ENCODE data around the gene SLC24A2. TPM values are rescaled to one million over a fixed set of nuclear protein-coding genes. Genes with fewer than 3 reads are reported as not detected.

Gene SLC24A2
- total and polyA plus RNA-seq, 10 donors = 0.03 TPM; not detected in 9

DNA sequence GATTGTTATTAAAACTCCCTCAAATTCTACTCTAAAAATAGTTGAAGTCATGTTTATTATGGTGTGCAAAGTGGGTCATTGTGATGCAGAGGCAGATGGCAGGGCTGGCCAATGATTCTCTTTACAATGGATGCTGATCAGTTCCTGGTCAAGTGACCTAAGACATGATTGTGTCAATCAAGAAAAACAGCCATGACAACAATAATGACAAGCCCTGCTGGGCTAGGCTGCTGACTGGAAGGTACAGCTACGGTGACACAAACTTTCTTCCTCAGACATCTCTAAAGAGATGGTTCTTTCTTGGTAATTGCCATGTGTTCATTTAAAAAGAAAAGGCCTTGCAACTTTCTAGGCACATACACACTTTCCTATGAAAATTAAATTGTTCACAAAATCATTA lies 3.6 kb downstream of the SLC24A2 start:
- intact Hi-C loops (cut with DNase I; ENCODE audit: low total_unique reads) = no loop called here
- Histone ChIP-seq H3K9me3 (no peaks in the 10 kb centered on the region), H3K27ac (no peak overlapping the region), H3K4me3 (no peak overlapping the region), H3K36me3 (no peaks in the 10 kb centered on the region), H3K4me1 (peaks cover 0 to 14% (median 0%) of the 10 kb centered on the region in 6 donors), H3K27me3 (replicated peaks in 1 of 7) (peaks cover 0 to 35% (median 16%) of the 10 kb centered on the region in 7 donors)
- no peak for DNase-seq
- WGBS, 5 donors = 71 to 92% (median 85%) methylated on average over 1 of the region's 1 CpG
- no peak for TF ChIP-seq POLR2A (IDR thresholded peaks at IDR 0.05)
- TF ChIP-seq POLR2AphosphoS5 (IDR thresholded peaks at IDR 0.05) = no peak
- no peak for TF ChIP-seq CTCF (IDR thresholded peaks at IDR 0.05 in 8 of 11, conservative IDR thresholded peaks at IDR 0.05 in 3 of 11)

DNA sequence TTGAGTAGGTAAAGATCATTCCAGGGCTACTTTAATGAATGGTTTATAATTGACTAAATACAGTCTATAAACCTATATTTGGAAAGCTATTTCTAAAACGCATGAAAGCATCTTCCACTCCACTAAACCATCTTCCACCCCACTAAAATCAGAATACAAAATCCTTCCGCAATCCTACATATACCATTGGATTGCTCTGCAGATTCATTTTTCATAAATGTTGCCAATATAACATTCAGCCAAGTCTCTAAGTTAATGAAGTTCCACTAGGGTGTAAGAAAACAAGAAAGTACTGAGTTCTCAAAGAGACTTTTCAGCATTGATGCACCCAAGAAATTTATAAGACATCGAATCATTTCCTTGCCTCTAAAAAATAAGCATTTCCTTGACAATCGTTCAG lies 4.7 kb downstream of the SLC24A2 start:
- H3K4me1 ChIP-seq = peaks cover 0 to 14% (median 0%) of the 10 kb centered on the region in 6 donors
- 85 to 93% (median 90%) methylated on average over 4 of the region's 4 CpGs for WGBS, 5 donors
- no peaks in the 10 kb centered on the region for H3K9me3 ChIP-seq
- intact Hi-C loops (cut with DNase I; ENCODE audit: low total_unique reads) = no loop called here
- no peaks in the 10 kb centered on the region for H3K36me3 ChIP-seq
- H3K27me3 ChIP-seq (replicated peaks in 1 of 7) = peaks cover 0 to 25% (median 14%) of the 10 kb centered on the region in 7 donors
- no peak for DNase-seq
- TF ChIP-seq CTCF (IDR thresholded peaks at IDR 0.05 in 8 of 11, conservative IDR thresholded peaks at IDR 0.05 in 3 of 11) (no peak), POLR2AphosphoS5 (IDR thresholded peaks at IDR 0.05) (no peak), POLR2A (IDR thresholded peaks at IDR 0.05) (no peak)
- no peak overlapping the region for H3K4me3 ChIP-seq
- no peak overlapping the region for H3K27ac ChIP-seq

- DNase-seq = no peak
- intact Hi-C loops (cut with DNase I; ENCODE audit: low total_unique reads) = no loop called here
- Histone ChIP-seq H3K4me1 (peaks cover 0 to 8% (median 0%) of the 10 kb centered on the region in 6 donors), H3K9me3 (no peaks in the 10 kb centered on the region), H3K4me3 (no peak overlapping the region), H3K27ac (no peak overlapping the region), H3K36me3 (no peaks in the 10 kb centered on the region), H3K27me3 (replicated peaks in 1 of 7) (peaks cover 0 to 19% (median 9%) of the 10 kb centered on the region in 7 donors)
- TF ChIP-seq CTCF (IDR thresholded peaks at IDR 0.05 in 8 of 11, conservative IDR thresholded peaks at IDR 0.05 in 3 of 11) = no peak
- no peak for TF ChIP-seq POLR2AphosphoS5 (IDR thresholded peaks at IDR 0.05)
- no peak for TF ChIP-seq POLR2A (IDR thresholded peaks at IDR 0.05)
- 8 to 14% (median 9%) methylated on average over 2 of the region's 2 CpGs for WGBS, 5 donors
Observed at GRCh38 chr9:19783500-19783899, 5.3 kb downstream of the SLC24A2 start.

DNA sequence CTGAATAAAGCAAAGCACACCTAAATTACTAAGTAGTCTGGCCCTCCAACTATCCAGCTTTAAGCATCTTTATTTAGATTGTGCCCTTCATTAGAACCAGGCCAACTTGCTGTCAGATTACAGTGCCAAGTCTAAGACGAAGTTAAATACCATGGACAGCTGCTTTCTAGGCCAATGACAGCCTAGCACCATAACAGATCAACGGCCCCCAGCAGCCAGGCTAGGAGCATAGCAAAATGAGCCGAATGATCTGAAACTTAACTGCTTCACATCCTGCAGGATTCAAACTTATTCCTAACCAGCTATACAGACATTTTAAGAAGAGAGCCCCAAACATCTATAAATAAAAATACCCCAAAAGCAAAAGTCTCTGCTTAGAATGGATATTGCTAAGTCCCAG lies 6.8 kb downstream of the SLC24A2 start:
- no peaks in the 10 kb centered on the region for H3K9me3 ChIP-seq
- intact Hi-C loops (cut with DNase I; ENCODE audit: low total_unique reads) = no loop called here
- TF ChIP-seq CTCF (IDR thresholded peaks at IDR 0.05 in 8 of 11, conservative IDR thresholded peaks at IDR 0.05 in 3 of 11) (no peak), POLR2AphosphoS5 (IDR thresholded peaks at IDR 0.05) (no peak), POLR2A (IDR thresholded peaks at IDR 0.05) (no peak)
- H3K4me1 ChIP-seq = no peaks in the 10 kb centered on the region
- no peak overlapping the region for H3K4me3 ChIP-seq
- H3K36me3 ChIP-seq = no peaks in the 10 kb centered on the region
- no peak overlapping the region for H3K27ac ChIP-seq
- WGBS, 5 donors = 17 to 31% (median 20%) methylated on average over 3 of the region's 3 CpGs
- peaks cover 0 to 7% (median 0%) of the 10 kb centered on the region in 7 donors for H3K27me3 ChIP-seq (replicated peaks in 1 of 7)
- DNase-seq = no peak
